HepG2 (cell line): ENCODE measurements around the gene PLCB4.

Experiments used
- EZH2 ChIP-seq: conservative IDR thresholded peaks from 2 replicates; pipeline ENCODE4 v1.6.1; 2012; ENCODE audit warnings: mild to moderate bottlenecking, low read depth, low read length, moderate library complexity
- KLF16 ChIP-seq, 2 experiments: sonication (generic) in 1 of 2; formaldehyde crosslinking in 1 of 2; IDR thresholded peaks; 2 replicates each; pipeline versions ENCODE4 v1.6.1 to v1.8.0; 2016 to 2023; ENCODE audit warnings: missing genetic modification reagents in 2 of 2, missing compliant biosample characterization in 1 of 2
- MYNN ChIP-seq: sonication (generic); formaldehyde crosslinking; IDR thresholded peaks from 2 replicates; pipeline ENCODE4 v1.4.0; 2020; ENCODE audit warnings: mild to moderate bottlenecking, low read depth, missing genetic modification reagents
- POLR2A ChIP-seq, 2 experiments: IDR thresholded peaks; 2 replicates each; pipeline ENCODE4 v1.6.1; 2011; ENCODE audit warnings: low read depth in 2 of 2, low read length in 2 of 2, mild to moderate bottlenecking in 1 of 2, moderate library complexity in 1 of 2; ENCODE audit not compliant: insufficient read depth in 1 of 2
- RXRA ChIP-seq: sonication (generic); formaldehyde crosslinking; IDR thresholded peaks from 2 replicates; pipeline ENCODE4 v1.5.1; 2020; ENCODE audit warnings: missing genetic modification reagents
- SMC3 ChIP-seq: IDR thresholded peaks from 2 replicates; pipeline ENCODE4 v1.6.1; 2011; ENCODE audit warnings: low read length, improper control_type of control experiment
- SP1 ChIP-seq, 2 experiments: fragments of 450-650 bp in 1 of 2; sonication (generic) in 1 of 2; formaldehyde crosslinking in 1 of 2; IDR thresholded peaks; 2 replicates each; pipeline versions ENCODE4 v1.4.0 to v1.6.1; 2016 to 2020; ENCODE audit warnings: missing genetic modification reagents in 1 of 2
- TBL1XR1 ChIP-seq: fragments of 150-350 bp; IDR thresholded peaks from 2 replicates; pipeline ENCODE4 v1.6.1; 2014; ENCODE audit warnings: borderline replicate concordance, low read length; ENCODE audit not compliant: partially characterized antibody
- TMF1 ChIP-seq: sonication (generic); formaldehyde crosslinking; IDR thresholded peaks from 2 replicates; pipeline ENCODE4 v1.8.1; 2022; ENCODE audit warnings: low read depth, missing genetic modification reagents
- ZFX ChIP-seq: sonication (generic); formaldehyde crosslinking; IDR thresholded peaks from 2 replicates; pipeline ENCODE4 v1.4.0; 2020; ENCODE audit warnings: mild to moderate bottlenecking, low read depth, missing genetic modification reagents, moderate library complexity
- ZNF138 ChIP-seq: sonication (generic); formaldehyde crosslinking; IDR thresholded peaks from 2 replicates; pipeline ENCODE4 v1.5.0; 2020; ENCODE audit warnings: mild to moderate bottlenecking, low read depth, missing genetic modification reagents
- ZNF142 ChIP-seq: sonication (generic); formaldehyde crosslinking; IDR thresholded peaks from 2 replicates; pipeline ENCODE4 v1.4.0; 2020; ENCODE audit warnings: missing genetic modification reagents
- ZNF292 ChIP-seq: sonication (generic); formaldehyde crosslinking; IDR thresholded peaks from 2 replicates; pipeline ENCODE4 v1.8.1; 2022; ENCODE audit warnings: mild to moderate bottlenecking, low read depth, missing genetic modification reagents, borderline replicate concordance
- ZNF761 ChIP-seq: sonication (generic); formaldehyde crosslinking; conservative IDR thresholded peaks from 2 replicates; pipeline ENCODE4 v1.4.0; 2020; ENCODE audit warnings: mild to moderate bottlenecking, missing genetic modification reagents

- no peak for TF ChIP-seq ZFX
- no peak for TF ChIP-seq RXRA (CRISPR knock-in tag)
- no peak for TF ChIP-seq ZNF138 (CRISPR knock-in tag)
- no peak for TF ChIP-seq SP1 (IDR thresholded peaks at IDR 0.05)
- no peak for TF ChIP-seq SP1 (CRISPR knock-in tag; IDR thresholded peaks at IDR 0.05)
- TF ChIP-seq ZNF142 (CRISPR knock-in tag) = no peak
- no peak for TF ChIP-seq ZNF761 (CRISPR knock-in tag)
- TF ChIP-seq POLR2A (IDR thresholded peaks at IDR 0.05; ENCODE audit: insufficient read depth in 1 of 2, low read depth in 2 of 2, low read length in 2 of 2) = no peak
- TF ChIP-seq EZH2 = no peak
- no peak for TF ChIP-seq ZNF292 (CRISPR knock-in tag)
- no peak for TF ChIP-seq KLF16 (CRISPR knock-in tag; IDR thresholded peaks at IDR 0.05)
- TF ChIP-seq MYNN (CRISPR knock-in tag) = no peak
- TF ChIP-seq TMF1 (CRISPR knock-in tag) = no peak
- no peak for TF ChIP-seq SMC3
- TF ChIP-seq TBL1XR1 = no peak
Observed at GRCh38 chr20:9131841-9132240, 63.0 kb downstream of the PLCB4 start.
